HepG2 (cell line): ENCODE measurements around the gene POU2F1. TPM values are rescaled to one million over a fixed set of nuclear protein-coding genes. Genes with fewer than 3 reads are reported as not detected.

Experiments used
- ATAC-seq: fragments of 200-7000 bp; cut with Tn5 transposase; 3 replicates; pipeline ENCODE4 v1.9.1; 2020; ENCODE audit warnings: mild to moderate bottlenecking, moderate library complexity
- BruUV-seq: library from RNA; stranded (reverse); fragments of 400-500 nt; replicated peaks from 2 replicates; lab custom pipeline; 2021; lab: Mats Ljungman, UMichigan
- CTCF ChIA-PET: fragments of 300-600 bp; formaldehyde crosslinking; extraction: SDS; loops from one replicate; lab custom pipeline; 2021; ENCODE audit warnings: low total read pairs, inconsistent platforms, low intra/inter-chr PET ratio; lab: Yijun Ruan, JAX
- POLR2A ChIA-PET: fragments of 350-600 bp; sonication (Branson Sonifier 250); formaldehyde crosslinking; loops from one replicate; lab custom pipeline; 2020; ENCODE audit warnings: antibody characterized with exemption, inconsistent platforms; lab: Yijun Ruan, JAX
- DNase-seq: peaks from one replicate; pipeline ENCODE4 v3.0.0-alpha.2; 2015; ENCODE audit warnings: low spot score
- FAIRE-seq: peaks from 3 replicates; lab custom pipeline; 2011; peaks lifted over from hg19 to GRCh38; lab: Jason Lieb, UNC
- H2AFZ ChIP-seq: one replicate; pipeline ENCODE4 v1.6.1; 2011; ENCODE audit warnings: low read length, inconsistent platforms
- H3K27ac ChIP-seq: fragments of 300-600 bp; 3 replicates; pipeline ENCODE4 v1.8.0; 2011; ENCODE audit warnings: mixed run types, mild to moderate bottlenecking, mixed read lengths, low read length, inconsistent platforms; ENCODE audit not compliant: insufficient read depth; ENCODE audit errors: extremely low read length
- H3K27me3 ChIP-seq, 2 experiments: fragments of 200-600 bp in 1 of 2; 2 replicates in 1 of 2; 3 replicates in 1 of 2; pipeline versions ENCODE4 v1.6.0 to v1.8.0; 2011; ENCODE audit warnings: low read length in 2 of 2, mild to moderate bottlenecking in 2 of 2, moderate library complexity in 2 of 2, inconsistent platforms in 1 of 2; ENCODE audit not compliant: insufficient read depth in 2 of 2, control insufficient read depth in 1 of 2
- H3K36me3 ChIP-seq, 2 experiments: fragments of 200-600 bp in 1 of 2; replicated peaks in 1 of 2; 2 replicates in 1 of 2; 3 replicates in 1 of 2; pipeline versions ENCODE4 v1.5.1 to v1.8.0; 2011; ENCODE audit warnings: low read length in 2 of 2, inconsistent platforms in 1 of 2; ENCODE audit not compliant: insufficient read depth in 2 of 2, control insufficient read depth in 1 of 2
- H3K4me1 ChIP-seq: 2 replicates; pipeline ENCODE4 v1.5.1; 2012; ENCODE audit warnings: low read length, inconsistent platforms; ENCODE audit not compliant: insufficient read depth
- H3K4me2 ChIP-seq: 2 replicates; pipeline ENCODE4 v1.6.0; 2011; ENCODE audit warnings: low read depth, low read length, inconsistent platforms
- H3K4me3 ChIP-seq, 3 experiments: fragments of 200-600 bp in 1 of 3; sonication (generic), shearing (Covaris generic) in 1 of 3; replicated peaks in 1 of 3; 2 replicates each; pipeline ENCODE4 v1.5.1; 2011 to 2016; ENCODE audit warnings: low read length in 3 of 3, inconsistent platforms in 2 of 3, low read depth in 2 of 3, mild to moderate bottlenecking in 2 of 3, control low read depth in 1 of 3, mixed read lengths in 1 of 3; ENCODE audit not compliant: insufficient read depth in 1 of 3
- H3K79me2 ChIP-seq: one replicate; pipeline ENCODE4 v1.6.1; 2011; ENCODE audit warnings: low read length, inconsistent platforms; ENCODE audit not compliant: insufficient read depth
- H3K9ac ChIP-seq: 2 replicates; pipeline ENCODE4 v1.6.0; 2011; ENCODE audit warnings: mild to moderate bottlenecking, low read depth, low read length, inconsistent platforms; ENCODE audit not compliant: insufficient read depth
- H3K9me3 ChIP-seq: 2 replicates; pipeline ENCODE4 v1.5.1; 2012; ENCODE audit warnings: mild to moderate bottlenecking, low read length
- H4K20me1 ChIP-seq: 2 replicates; pipeline ENCODE4 v1.6.0; 2011; ENCODE audit warnings: inconsistent platforms, mild to moderate bottlenecking, low read length, moderate library complexity; ENCODE audit not compliant: insufficient read depth
- AGO2 ChIP-seq: fragments of 200-400 bp; formaldehyde crosslinking; optimal IDR thresholded peaks from 2 replicates; pipeline ENCODE3; 2017; ENCODE audit warnings: mild to moderate bottlenecking, low read depth, low read length, moderate library complexity
- ATF1 ChIP-seq: IDR thresholded peaks from 2 replicates; pipeline ENCODE4 v1.6.1; 2016; ENCODE audit warnings: mild to moderate bottlenecking, control low read depth
- BHLHE40 ChIP-seq: IDR thresholded peaks from 2 replicates; pipeline ENCODE4 v1.6.1; 2011; ENCODE audit warnings: low read length, improper control_type of control experiment
- CREM ChIP-seq, 2 experiments: sonication (generic) in 1 of 2; formaldehyde crosslinking in 1 of 2; IDR thresholded peaks; 2 replicates each; pipeline versions ENCODE4 v1.4.0 to v1.6.1; 2016 to 2020; ENCODE audit warnings: antibody characterized with exemption in 1 of 2, mild to moderate bottlenecking in 1 of 2, missing genetic modification reagents in 1 of 2
- EZH2 ChIP-seq: conservative IDR thresholded peaks from 2 replicates; pipeline ENCODE4 v1.6.1; 2012; ENCODE audit warnings: mild to moderate bottlenecking, low read depth, low read length, moderate library complexity
- FOXO1 ChIP-seq: sonication (generic); formaldehyde crosslinking; IDR thresholded peaks from 2 replicates; pipeline ENCODE4 v1.4.0; 2020; ENCODE audit warnings: missing genetic modification reagents
- GLI4 ChIP-seq: sonication (generic); formaldehyde crosslinking; IDR thresholded peaks from 2 replicates; pipeline ENCODE4 v1.5.1; 2020; ENCODE audit warnings: missing genetic modification reagents, mild to moderate bottlenecking, moderate library complexity, borderline replicate concordance
- HDAC6 ChIP-seq: fragments of 200-600 bp; sonication (generic); IDR thresholded peaks from 2 replicates; pipeline ENCODE4 v1.7.0; 2017; ENCODE audit warnings: mild to moderate bottlenecking, antibody characterized with exemption, low read length, low read depth
- MXI1 ChIP-seq: IDR thresholded peaks from 3 replicates; pipeline ENCODE4 v1.6.1; 2012; ENCODE audit warnings: low read depth, low read length, inconsistent platforms, borderline replicate concordance
- MZF1 ChIP-seq: sonication (generic); formaldehyde crosslinking; IDR thresholded peaks from 2 replicates; pipeline ENCODE4 v1.8.1; 2023; ENCODE audit warnings: mild to moderate bottlenecking, missing genetic modification reagents, borderline replicate concordance
- NR2F2 ChIP-seq: IDR thresholded peaks from 2 replicates; pipeline ENCODE4 v1.6.1; 2012; ENCODE audit warnings: low read depth, inconsistent platforms, borderline replicate concordance
- POLR2A ChIP-seq, 2 experiments: IDR thresholded peaks; 2 replicates each; pipeline ENCODE4 v1.6.1; 2011; ENCODE audit warnings: low read depth in 2 of 2, low read length in 2 of 2, mild to moderate bottlenecking in 1 of 2, moderate library complexity in 1 of 2; ENCODE audit not compliant: insufficient read depth in 1 of 2
- THAP11 ChIP-seq: IDR thresholded peaks from 2 replicates; pipeline ENCODE4 v1.6.1; 2016; ENCODE audit warnings: missing biosample characterization, missing genetic modification reagents
- ZNF468 ChIP-seq: sonication (generic); formaldehyde crosslinking; IDR thresholded peaks from 2 replicates; pipeline ENCODE4 v1.8.0; 2022; ENCODE audit warnings: mild to moderate bottlenecking, moderate library complexity, missing genetic modification reagents
- WGBS: methylation state at CpG from one replicate; pipeline ENCODE4 v1.1.6; 2017; ENCODE audit warnings: low lambda C conversion rate; 5-methylcytosine and 5-hydroxymethylcytosine counted together
- in situ Hi-C: cut with HindIII; loops from 2 replicates; pipeline ENCODE4 v1.10.0; 2017; ENCODE audit warnings: low pct_unique_long_range_greater_than_20kb; ENCODE audit not compliant: extremely low pct_ligation_motif_present
- intact Hi-C: fragments of 100-400 bp; cut with micrococcal nuclease; formaldehyde crosslinking; loops from one replicate; pipeline ENCODE4 v1.10.0; 2022; ENCODE audit not compliant: unreplicated experiment
- polyA plus RNA-seq, 8 experiments: library from polyadenylated mRNA; depleted of rRNA in 3 of 8; stranded (reverse) in 7 of 8; unstranded in 1 of 8; fragments of >200 nt; fragmentation: Illumina TruSeq in 4 of 8; extraction: Trizol in 4 of 8; gene quantifications; 2 replicates each; pipeline versions ENCODE4 v1.2.1 to v1.2.3, GENCODE V29; 2011 to 2016; ENCODE audit warnings: low read depth in 4 of 8, missing spikeins in 1 of 8, mixed read lengths in 1 of 8; ENCODE audit not compliant: insufficient read depth in 1 of 8
- total RNA-seq, 5 experiments: library from RNA; depleted of rRNA; stranded (reverse); fragments of >200 nt; fragmentation: Illumina TruSeq; extraction: Trizol; gene quantifications; 2 replicates each; pipeline ENCODE4 v1.2.3, GENCODE V29; 2016; ENCODE audit warnings: low read depth in 1 of 5
- TF ChIP-seq, protein P1 (sequence below): sonication (generic); formaldehyde crosslinking; IDR thresholded peaks from 2 replicates; pipeline ENCODE4 v1.5.0; 2020; ENCODE audit warnings: mild to moderate bottlenecking, missing genetic modification reagents, borderline replicate concordance
- TF ChIP-seq, protein P2 (sequence below): sonication (generic); formaldehyde crosslinking; IDR thresholded peaks from 2 replicates; pipeline ENCODE4 v1.4.0; 2020; ENCODE audit warnings: mild to moderate bottlenecking, low read depth, missing genetic modification reagents
- TF ChIP-seq, protein P3 (sequence below): sonication (generic); formaldehyde crosslinking; IDR thresholded peaks from 2 replicates; pipeline ENCODE4 v1.4.0; 2020; ENCODE audit warnings: missing genetic modification reagents
- TF ChIP-seq, protein P4 (sequence below): fragments of 450-650 bp; IDR thresholded peaks from 2 replicates; pipeline ENCODE4 v1.6.1; 2017

Gene POU2F1
- total and polyA plus RNA-seq, 2 of the 13 experiments (the other 11 are each of a cell fraction or from before 2014, with no cell fraction given) = 10.2 to 13.0 TPM

DNA sequence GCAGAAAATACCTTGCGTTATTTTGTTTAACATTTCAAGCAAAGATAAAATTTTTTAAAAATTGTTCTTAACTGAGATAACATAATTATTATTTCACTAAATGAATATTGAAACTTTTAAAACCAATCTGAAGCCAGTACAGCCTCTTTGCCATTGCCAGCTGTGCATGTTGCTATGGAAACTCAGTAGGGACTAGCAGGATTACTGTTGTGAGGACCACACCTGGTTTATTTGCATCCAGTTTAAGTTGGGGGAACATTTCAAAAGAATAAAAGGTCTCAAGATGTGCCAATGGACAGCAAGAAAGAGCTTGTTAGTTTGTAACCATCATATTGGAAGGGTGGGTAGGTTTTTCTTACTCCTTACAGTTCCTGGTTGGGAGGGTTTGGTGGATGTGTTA, 80.7 kb downstream of the POU2F1 start (continued):
- TF ChIP-seq, protein P1, sequence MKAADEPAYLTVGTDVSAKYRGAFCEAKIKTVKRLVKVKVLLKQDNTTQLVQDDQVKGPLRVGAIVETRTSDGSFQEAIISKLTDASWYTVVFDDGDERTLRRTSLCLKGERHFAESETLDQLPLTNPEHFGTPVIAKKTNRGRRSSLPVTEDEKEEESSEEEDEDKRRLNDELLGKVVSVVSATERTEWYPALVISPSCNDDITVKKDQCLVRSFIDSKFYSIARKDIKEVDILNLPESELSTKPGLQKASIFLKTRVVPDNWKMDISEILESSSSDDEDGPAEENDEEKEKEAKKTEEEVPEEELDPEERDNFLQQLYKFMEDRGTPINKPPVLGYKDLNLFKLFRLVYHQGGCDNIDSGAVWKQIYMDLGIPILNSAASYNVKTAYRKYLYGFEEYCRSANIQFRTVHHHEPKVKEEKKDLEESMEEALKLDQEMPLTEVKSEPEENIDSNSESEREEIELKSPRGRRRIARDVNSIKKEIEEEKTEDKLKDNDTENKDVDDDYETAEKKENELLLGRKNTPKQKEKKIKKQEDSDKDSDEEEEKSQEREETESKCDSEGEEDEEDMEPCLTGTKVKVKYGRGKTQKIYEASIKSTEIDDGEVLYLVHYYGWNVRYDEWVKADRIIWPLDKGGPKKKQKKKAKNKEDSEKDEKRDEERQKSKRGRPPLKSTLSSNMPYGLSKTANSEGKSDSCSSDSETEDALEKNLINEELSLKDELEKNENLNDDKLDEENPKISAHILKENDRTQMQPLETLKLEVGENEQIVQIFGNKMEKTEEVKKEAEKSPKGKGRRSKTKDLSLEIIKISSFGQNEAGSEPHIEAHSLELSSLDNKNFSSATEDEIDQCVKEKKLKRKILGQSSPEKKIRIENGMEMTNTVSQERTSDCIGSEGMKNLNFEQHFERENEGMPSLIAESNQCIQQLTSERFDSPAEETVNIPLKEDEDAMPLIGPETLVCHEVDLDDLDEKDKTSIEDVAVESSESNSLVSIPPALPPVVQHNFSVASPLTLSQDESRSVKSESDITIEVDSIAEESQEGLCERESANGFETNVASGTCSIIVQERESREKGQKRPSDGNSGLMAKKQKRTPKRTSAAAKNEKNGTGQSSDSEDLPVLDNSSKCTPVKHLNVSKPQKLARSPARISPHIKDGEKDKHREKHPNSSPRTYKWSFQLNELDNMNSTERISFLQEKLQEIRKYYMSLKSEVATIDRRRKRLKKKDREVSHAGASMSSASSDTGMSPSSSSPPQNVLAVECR (CRISPR knock-in tag) = no peak
- TF ChIP-seq FOXO1 (CRISPR knock-in tag) (no peak), AGO2 (no peak), ZNF468 (no peak), MXI1 (no peak), EZH2 (no peak), HDAC6 (no peak), POLR2A (IDR thresholded peaks at IDR 0.05; ENCODE audit: insufficient read depth in 1 of 2, low read depth in 2 of 2, low read length in 2 of 2) (no peak), ATF1 (CRISPR knock-in tag) (no peak)
- TF ChIP-seq, protein P2, sequence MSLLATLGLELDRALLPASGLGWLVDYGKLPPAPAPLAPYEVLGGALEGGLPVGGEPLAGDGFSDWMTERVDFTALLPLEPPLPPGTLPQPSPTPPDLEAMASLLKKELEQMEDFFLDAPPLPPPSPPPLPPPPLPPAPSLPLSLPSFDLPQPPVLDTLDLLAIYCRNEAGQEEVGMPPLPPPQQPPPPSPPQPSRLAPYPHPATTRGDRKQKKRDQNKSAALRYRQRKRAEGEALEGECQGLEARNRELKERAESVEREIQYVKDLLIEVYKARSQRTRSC = no peak
- TF ChIP-seq, all 625 proteins: peak for 0

DNA sequence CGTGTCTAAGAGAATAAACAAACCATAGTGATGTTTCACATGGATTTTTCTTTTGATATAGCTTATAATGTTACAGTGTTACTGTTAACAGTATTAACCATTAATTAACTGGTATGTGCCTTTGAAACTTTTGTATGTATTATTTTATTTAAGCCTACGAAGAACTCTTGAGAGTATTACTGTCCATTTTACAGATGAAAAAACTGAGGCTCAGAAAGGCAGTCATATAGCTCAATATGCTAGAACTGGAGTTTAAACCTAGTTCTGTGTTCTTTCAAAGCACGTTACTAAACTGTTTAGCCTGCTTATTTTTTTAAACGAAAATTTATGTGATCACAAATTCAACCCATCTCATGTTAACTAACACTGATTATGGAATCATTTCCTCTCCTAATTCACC, 83.5 kb downstream of the POU2F1 start:
- no peak for FAIRE-seq
- CTCF ChIA-PET = no interaction called here
- no peaks in the 10 kb centered on the region for H3K9me3 ChIP-seq
- H3K4me1 ChIP-seq = peaks cover 19% of the 10 kb centered on the region
- no peak for DNase-seq
- no peak overlapping the region for H3K27ac ChIP-seq
- in situ Hi-C loops = no loop called here
- peaks cover 15% of the 10 kb centered on the region for H3K79me2 ChIP-seq
- POLR2A ChIA-PET = no interaction called here
- no peak overlapping the region for H3K4me3 ChIP-seq
- H2AFZ ChIP-seq = no peak overlapping the region
- H3K27me3 ChIP-seq = no peaks in the 10 kb centered on the region
- no TSS peak for BruUV-seq
- WGBS = 95% methylated on average over 4 of the region's 4 CpGs
- no peak overlapping the region for H3K9ac ChIP-seq
- H4K20me1 ChIP-seq = no peaks in the 10 kb centered on the region
- H3K4me2 ChIP-seq = no peak overlapping the region
- ATAC-seq = no peak
- intact Hi-C loops = no loop called here
- H3K36me3 ChIP-seq = no peaks in the 10 kb centered on the region
- no peak for TF ChIP-seq NR2F2
- TF ChIP-seq, protein P3, sequence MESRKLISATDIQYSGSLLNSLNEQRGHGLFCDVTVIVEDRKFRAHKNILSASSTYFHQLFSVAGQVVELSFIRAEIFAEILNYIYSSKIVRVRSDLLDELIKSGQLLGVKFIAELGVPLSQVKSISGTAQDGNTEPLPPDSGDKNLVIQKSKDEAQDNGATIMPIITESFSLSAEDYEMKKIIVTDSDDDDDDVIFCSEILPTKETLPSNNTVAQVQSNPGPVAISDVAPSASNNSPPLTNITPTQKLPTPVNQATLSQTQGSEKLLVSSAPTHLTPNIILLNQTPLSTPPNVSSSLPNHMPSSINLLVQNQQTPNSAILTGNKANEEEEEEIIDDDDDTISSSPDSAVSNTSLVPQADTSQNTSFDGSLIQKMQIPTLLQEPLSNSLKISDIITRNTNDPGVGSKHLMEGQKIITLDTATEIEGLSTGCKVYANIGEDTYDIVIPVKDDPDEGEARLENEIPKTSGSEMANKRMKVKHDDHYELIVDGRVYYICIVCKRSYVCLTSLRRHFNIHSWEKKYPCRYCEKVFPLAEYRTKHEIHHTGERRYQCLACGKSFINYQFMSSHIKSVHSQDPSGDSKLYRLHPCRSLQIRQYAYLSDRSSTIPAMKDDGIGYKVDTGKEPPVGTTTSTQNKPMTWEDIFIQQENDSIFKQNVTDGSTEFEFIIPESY (CRISPR knock-in tag) = no peak
- TF ChIP-seq BHLHE40 = no peak
- no peak for TF ChIP-seq THAP11 (CRISPR knock-in tag)
- TF ChIP-seq GLI4 (CRISPR knock-in tag) = no peak
- TF ChIP-seq CREM (IDR thresholded peaks at IDR 0.05) = no peak
- no peak for TF ChIP-seq CREM (CRISPR knock-in tag; IDR thresholded peaks at IDR 0.05)
- no peak for TF ChIP-seq MZF1 (CRISPR knock-in tag)
- TF ChIP-seq, protein P4, sequence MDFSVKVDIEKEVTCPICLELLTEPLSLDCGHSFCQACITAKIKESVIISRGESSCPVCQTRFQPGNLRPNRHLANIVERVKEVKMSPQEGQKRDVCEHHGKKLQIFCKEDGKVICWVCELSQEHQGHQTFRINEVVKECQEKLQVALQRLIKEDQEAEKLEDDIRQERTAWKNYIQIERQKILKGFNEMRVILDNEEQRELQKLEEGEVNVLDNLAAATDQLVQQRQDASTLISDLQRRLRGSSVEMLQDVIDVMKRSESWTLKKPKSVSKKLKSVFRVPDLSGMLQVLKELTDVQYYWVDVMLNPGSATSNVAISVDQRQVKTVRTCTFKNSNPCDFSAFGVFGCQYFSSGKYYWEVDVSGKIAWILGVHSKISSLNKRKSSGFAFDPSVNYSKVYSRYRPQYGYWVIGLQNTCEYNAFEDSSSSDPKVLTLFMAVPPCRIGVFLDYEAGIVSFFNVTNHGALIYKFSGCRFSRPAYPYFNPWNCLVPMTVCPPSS = no peak
